ENCODE measurements around the gene RPL35. TPM values are rescaled to one million over a fixed set of nuclear protein-coding genes. Genes with fewer than 3 reads are reported as not detected.

The RPL35 gene
- total and polyA plus RNA-seq, 2 of the 8 experiments (the other 6 are each of a cell fraction or from before 2014, with no cell fraction given): 1,831 to 2,448 TPM

DNA sequence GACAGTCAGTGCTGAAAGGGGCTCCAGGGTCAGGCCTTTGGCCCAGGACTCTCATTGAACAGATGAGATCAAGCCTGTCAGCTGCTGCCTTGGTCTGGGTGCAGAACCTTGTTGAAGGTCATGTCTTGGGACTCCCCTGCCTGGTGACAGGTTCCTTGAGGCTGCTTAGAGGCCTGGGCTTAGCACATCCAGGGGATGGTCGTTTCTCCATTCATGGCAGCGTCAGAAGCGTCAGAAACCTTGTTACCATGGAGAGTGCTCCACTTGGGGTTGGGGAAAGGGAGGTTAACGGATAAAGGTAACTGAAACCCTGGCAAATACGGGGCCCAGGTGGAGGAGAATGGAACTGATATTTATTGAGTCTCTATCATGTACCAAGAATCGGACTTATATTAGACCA is 9.0 kb upstream of the RPL35 start (continued):
- TF ChIP-seq EZH2 (IDR thresholded peaks at IDR 0.05; ENCODE audit: low read depth, low read length, severe bottlenecking): no peak
- TF ChIP-seq, protein P1, sequence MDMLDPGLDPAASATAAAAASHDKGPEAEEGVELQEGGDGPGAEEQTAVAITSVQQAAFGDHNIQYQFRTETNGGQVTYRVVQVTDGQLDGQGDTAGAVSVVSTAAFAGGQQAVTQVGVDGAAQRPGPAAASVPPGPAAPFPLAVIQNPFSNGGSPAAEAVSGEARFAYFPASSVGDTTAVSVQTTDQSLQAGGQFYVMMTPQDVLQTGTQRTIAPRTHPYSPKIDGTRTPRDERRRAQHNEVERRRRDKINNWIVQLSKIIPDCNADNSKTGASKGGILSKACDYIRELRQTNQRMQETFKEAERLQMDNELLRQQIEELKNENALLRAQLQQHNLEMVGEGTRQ (IDR thresholded peaks at IDR 0.05; ENCODE audit: low read length): no peak
